H1 (cell line): Measurements from ENCODE around the gene CSAD. TPM values are rescaled to one million over a fixed set of nuclear protein-coding genes. Genes with fewer than 3 reads are reported as not detected.

ENCODE experiments used
- CTCF ChIA-PET: fragments of 300-600 bp; sonication (Branson Sonifier 250); formaldehyde crosslinking; loops from one replicate; lab custom pipeline; 2021; ENCODE audit not compliant: partially characterized antibody; lab: Charles Lee
- POLR2A ChIA-PET: fragments of 300-600 bp; sonication (Branson Sonifier 250); formaldehyde crosslinking; loops from one replicate; lab custom pipeline; 2021; ENCODE audit warnings: inconsistent platforms; ENCODE audit not compliant: partially characterized antibody; lab: Charles Lee
- DNase-seq, 2 experiments: peaks; one replicate each; pipeline versions ENCODE4 v3.0.0 to v3.0.0-alpha.2; 2010 to 2022; ENCODE audit warnings: low spot score in 2 of 2, low read depth in 1 of 2, mixed read lengths in 1 of 2
- FAIRE-seq: peaks from 2 replicates; lab custom pipeline; 2011; peaks lifted over from hg19 to GRCh38; lab: Jason Lieb, UNC
- H2AFZ ChIP-seq: 2 replicates; pipeline ENCODE4 v1.8.1; 2012; ENCODE audit warnings: low read length, inconsistent platforms
- H2AK5ac ChIP-seq: 2 replicates; pipeline ENCODE4 v1.6.1; 2013; ENCODE audit warnings: low read depth, low read length
- H2BK120ac ChIP-seq: replicated peaks from 2 replicates; pipeline ENCODE3; 2013; ENCODE audit warnings: low read depth, low read length, inconsistent platforms
- H2BK12ac ChIP-seq: 2 replicates; pipeline ENCODE4 v1.6.1; 2013; ENCODE audit warnings: low read depth, low read length
- H2BK15ac ChIP-seq: 2 replicates; pipeline ENCODE4 v1.6.1; 2013; ENCODE audit warnings: low read length
- H2BK20ac ChIP-seq: 2 replicates; pipeline ENCODE4 v1.6.1; 2013; ENCODE audit warnings: low read length
- H2BK5ac ChIP-seq: 2 replicates; pipeline ENCODE4 v1.6.1; 2013; ENCODE audit warnings: low read depth, low read length
- H3K14ac ChIP-seq: 2 replicates; pipeline ENCODE4 v1.6.1; 2013; ENCODE audit warnings: inconsistent platforms; ENCODE audit not compliant: insufficient read length
- H3K18ac ChIP-seq: 2 replicates; pipeline ENCODE4 v1.6.1; 2013; ENCODE audit warnings: low read length; ENCODE audit errors: extremely low read depth
- H3K23ac ChIP-seq: 2 replicates; pipeline ENCODE4 v1.6.1; 2013; ENCODE audit warnings: inconsistent platforms; ENCODE audit not compliant: insufficient read length
- H3K23me2 ChIP-seq: 2 replicates; pipeline ENCODE4 v1.6.1; 2013; ENCODE audit warnings: low read depth, low read length
- H3K27ac ChIP-seq: 2 replicates; pipeline ENCODE4 v1.6.1; 2011; ENCODE audit warnings: low read depth, low read length, inconsistent platforms
- H3K27me3 ChIP-seq, 4 experiments: replicated peaks in 1 of 4; 1 replicate in 1 of 4; 2 replicates in 3 of 4; pipeline versions ENCODE4 v1.6.1 to v1.8.1; 2011 to 2013; ENCODE audit warnings: low read length in 3 of 4, mild to moderate bottlenecking in 3 of 4, inconsistent platforms in 2 of 4, mixed read lengths in 2 of 4, moderate library complexity in 1 of 4; ENCODE audit not compliant: control insufficient read depth in 3 of 4, insufficient read depth in 3 of 4; ENCODE audit errors: extremely low read depth in 1 of 4
- H3K36me3 ChIP-seq, 4 experiments: 2 replicates each; pipeline versions ENCODE4 v1.6.1 to v1.8.1; 2011 to 2013; ENCODE audit warnings: mild to moderate bottlenecking in 4 of 4, low read length in 3 of 4, moderate library complexity in 2 of 4, control low read depth in 1 of 4, inconsistent platforms in 1 of 4; ENCODE audit not compliant: insufficient read depth in 4 of 4, control insufficient read depth in 2 of 4
- H3K4ac ChIP-seq: replicated peaks from 2 replicates; pipeline ENCODE3; 2013; ENCODE audit warnings: low read length, low read depth, mixed read lengths, inconsistent platforms; ENCODE audit not compliant: insufficient read length
- H3K4me1 ChIP-seq, 4 experiments: replicated peaks in 1 of 4; 1 replicate in 1 of 4; 2 replicates in 3 of 4; pipeline versions ENCODE4 v1.6.1 to v1.8.1; 2011 to 2013; ENCODE audit warnings: low read length in 3 of 4, inconsistent platforms in 2 of 4, mixed read lengths in 1 of 4; ENCODE audit not compliant: insufficient read depth in 4 of 4, control insufficient read depth in 3 of 4
- H3K4me2 ChIP-seq, 2 experiments: 2 replicates each; pipeline versions ENCODE4 v1.6.1 to v1.8.1; 2011 to 2013; ENCODE audit warnings: low read depth in 2 of 2, low read length in 2 of 2, control low read depth in 1 of 2, inconsistent platforms in 1 of 2, mild to moderate bottlenecking in 1 of 2; ENCODE audit not compliant: insufficient read depth in 1 of 2
- H3K4me3 ChIP-seq, 4 experiments: fragments of 200-600, 300-600 bp in 1 of 4; sonication (generic), shearing (Covaris generic), sonication (Bioruptor Twin) in 1 of 4; 2 replicates each; pipeline versions ENCODE4 v1.5.1 to v1.8.1; 2011 to 2016; ENCODE audit warnings: low read length in 4 of 4, low read depth in 3 of 4, control low read depth in 2 of 4, inconsistent platforms in 2 of 4, mild to moderate bottlenecking in 2 of 4, mixed read lengths in 1 of 4, moderate library complexity in 1 of 4; ENCODE audit not compliant: insufficient read depth in 2 of 4; ENCODE audit errors: extremely low read depth in 1 of 4
- H3K56ac ChIP-seq: replicated peaks from 2 replicates; pipeline ENCODE3; 2013; ENCODE audit warnings: low read depth, mild to moderate bottlenecking, mixed read lengths, low read length, inconsistent platforms; ENCODE audit not compliant: insufficient read length
- H3K79me1 ChIP-seq: 2 replicates; pipeline ENCODE4 v1.6.1; 2013; ENCODE audit warnings: low read depth, low read length, control low read depth
- H3K79me2 ChIP-seq, 2 experiments: 2 replicates each; pipeline versions ENCODE4 v1.6.1 to v1.8.1; 2012 to 2013; ENCODE audit warnings: low read length in 2 of 2, mild to moderate bottlenecking in 2 of 2, inconsistent platforms in 1 of 2; ENCODE audit not compliant: insufficient read depth in 2 of 2, control insufficient read depth in 1 of 2
- H3K9ac ChIP-seq, 4 experiments: replicated peaks in 1 of 4; 1 replicate in 1 of 4; 2 replicates in 3 of 4; pipeline versions ENCODE4 v1.6.1 to v1.8.1; 2011 to 2013; ENCODE audit warnings: low read depth in 3 of 4, low read length in 3 of 4, control low read depth in 2 of 4, mild to moderate bottlenecking in 2 of 4, moderate library complexity in 2 of 4, inconsistent platforms in 1 of 4; ENCODE audit errors: extremely low read depth in 1 of 4
- H3K9me3 ChIP-seq, 2 experiments: 2 replicates each; pipeline versions ENCODE4 v1.6.1 to v1.8.1; 2012 to 2013; ENCODE audit warnings: mild to moderate bottlenecking in 2 of 2, moderate library complexity in 2 of 2, control low read depth in 1 of 2, inconsistent platforms in 1 of 2, low read depth in 1 of 2, low read length in 1 of 2, mixed read lengths in 1 of 2; ENCODE audit not compliant: insufficient read depth in 2 of 2
- H4K20me1 ChIP-seq, 2 experiments: replicated peaks in 1 of 2; 2 replicates each; pipeline versions ENCODE3 to v1.8.1; 2011 to 2013; ENCODE audit warnings: inconsistent platforms in 2 of 2, low read length in 2 of 2, mild to moderate bottlenecking in 1 of 2; ENCODE audit not compliant: insufficient read depth in 2 of 2, control insufficient read depth in 1 of 2
- H4K5ac ChIP-seq: 2 replicates; pipeline ENCODE4 v1.6.1; 2013; ENCODE audit warnings: low read length, low read depth, mixed read lengths, inconsistent platforms; ENCODE audit not compliant: insufficient read length
- H4K8ac ChIP-seq: 2 replicates; pipeline ENCODE4 v1.8.0; 2013; ENCODE audit warnings: mild to moderate bottlenecking, moderate library complexity, low read length, inconsistent platforms; ENCODE audit not compliant: insufficient read depth; ENCODE audit errors: extremely low read depth
- H4K91ac ChIP-seq: replicated peaks from 2 replicates; pipeline ENCODE3; 2013; ENCODE audit warnings: low read length, mixed read lengths, inconsistent platforms; ENCODE audit not compliant: insufficient read length
- ATF2 ChIP-seq: IDR thresholded peaks from 2 replicates; pipeline ENCODE4 v1.6.1; 2012; ENCODE audit warnings: low read length, inconsistent platforms
- BCL11A ChIP-seq, 2 experiments: IDR thresholded peaks; one replicate each; pipeline ENCODE4 v1.6.1; 2011; ENCODE audit warnings: low read depth in 2 of 2, low read length in 2 of 2, mild to moderate bottlenecking in 2 of 2
- CEBPB ChIP-seq: IDR thresholded peaks from 2 replicates; pipeline ENCODE4 v1.6.1; 2012; ENCODE audit warnings: low read depth, low read length
- CTCF ChIP-seq, 3 experiments: IDR thresholded peaks; 1 replicate in 2 of 3; 2 replicates in 1 of 3; pipeline versions ENCODE4 v1.5.1 to v1.6.1; 2011; ENCODE audit warnings: low read length in 3 of 3, mild to moderate bottlenecking in 3 of 3, inconsistent platforms in 2 of 3, low read depth in 1 of 3, moderate library complexity in 1 of 3; ENCODE audit not compliant: insufficient read depth in 1 of 3; ENCODE audit errors: control extremely low read depth in 1 of 3
- GABPA ChIP-seq: IDR thresholded peaks from 2 replicates; pipeline ENCODE4 v1.6.1; 2011; ENCODE audit warnings: mild to moderate bottlenecking, low read length, moderate library complexity, borderline replicate concordance; ENCODE audit not compliant: insufficient read depth
- POLR2A ChIP-seq, 2 experiments: IDR thresholded peaks; 1 replicate in 1 of 2; 2 replicates in 1 of 2; pipeline ENCODE4 v1.6.1; 2011; ENCODE audit warnings: low read depth in 2 of 2, low read length in 2 of 2, mild to moderate bottlenecking in 2 of 2; ENCODE audit errors: control extremely low read depth in 1 of 2
- SP4 ChIP-seq: IDR thresholded peaks from 2 replicates; pipeline ENCODE4 v1.6.1; 2012; ENCODE audit warnings: low read length, inconsistent platforms
- SUZ12 ChIP-seq: fragments of 200-600 bp; sonication (generic); IDR thresholded peaks from 2 replicates; pipeline ENCODE4 v1.6.1; 2012; ENCODE audit warnings: mild to moderate bottlenecking, inconsistent platforms, low read length, moderate library complexity, mixed read lengths
- ZNF274 ChIP-seq: IDR thresholded peaks from 2 replicates; pipeline ENCODE4 v1.7.0; 2012; ENCODE audit warnings: low read length, borderline replicate concordance; ENCODE audit errors: extremely low read depth
- WGBS, 2 experiments: shearing (Covaris generic) in 1 of 2; methylation state at CpG; one replicate each; pipeline versions ENCODE4 v1.1.6 to v1.1.7; 2013 to 2015; ENCODE audit warnings: low lambda C conversion rate in 2 of 2, mixed read lengths in 2 of 2, inconsistent platforms in 1 of 2, low coverage in 1 of 2, missing lambda C conversion rate in 1 of 2; ENCODE audit not compliant: insufficient replicate concordance in 2 of 2, insufficient coverage in 1 of 2, insufficient read length in 1 of 2; ENCODE audit errors: extremely low coverage in 1 of 2, missing lambda C conversion rate in 1 of 2; 5-methylcytosine and 5-hydroxymethylcytosine counted together
- polyA plus RNA-seq, 7 experiments: library from polyadenylated mRNA; depleted of rRNA in 3 of 7; stranded (reverse) in 5 of 7; unstranded in 2 of 7; fragments of >200 nt in 5 of 7; fragments of 200-250 nt in 2 of 7; gene quantifications; 1 replicate in 5 of 7; 2 replicates in 1 of 7; 4 replicates in 1 of 7; pipeline versions ENCODE4 v1.2.1 to v1.2.3, GENCODE V29; 2011 to 2013; ENCODE audit warnings: missing spikeins in 2 of 7, mixed read lengths in 2 of 7
- total RNA-seq: library from RNA; stranded (reverse); fragmentation: NEBNext Ultra II Directional; extraction: Animal tissue kit (Norgen Biotek cat#: 25700); gene quantifications from 2 replicates; pipeline ENCODE4 v1.2.1, GENCODE V29; 2021

The CSAD gene
- total and polyA plus RNA-seq, 2 of the 8 experiments (the other 6 are each of a cell fraction or from before 2014, with no cell fraction given): 8.8 to 11.3 TPM

- Histone ChIP-seq H3K27ac (no peak overlapping the region), H2BK5ac (no peak overlapping the region)
- CTCF ChIA-PET: interaction anchor here (0.8 to 7.7 kb wide), 7 partner anchors 8 to 96 kb away, joined by 3 to 99 read pairs (median 5); partner anchors contain the start of genes CSAD and ZNF740
Observed at GRCh38 chr12:53193040-53193439, 12.3 kb upstream of the CSAD start.

More at GRCh38 chr12:53193040-53193439, 12.3 kb upstream of the CSAD start:
- Histone ChIP-seq H3K4me2 (no peak overlapping the region), H3K4ac (no peak overlapping the region), H4K5ac (no peak overlapping the region), H2BK12ac (no peak overlapping the region), H3K4me1 (peaks cover 0 to 6% (median 3%) of the 10 kb centered on the region in 4 experiments; a peak in 5 of 7 replicates), H4K91ac (no peak overlapping the region), H3K9me3 (no peaks in the 10 kb centered on the region), H2BK20ac (no peak overlapping the region), H3K36me3 (peaks cover 0 to 5% (median under 1%) of the 10 kb centered on the region in 4 experiments; a peak in 3 of 8 replicates), H2AFZ (no peak overlapping the region), H3K27me3 (peaks cover 2 to 27% (median 10%) of the 10 kb centered on the region in 4 experiments), H2AK5ac (no peak overlapping the region), H3K23ac (no peak overlapping the region), H3K9ac (no peak overlapping the region), H4K8ac (peak overlapping the region; percentile 29; the same call in 1 of the 2 replicates), H2BK15ac (no peak overlapping the region), H3K79me1 (no peaks in the 10 kb centered on the region), H3K23me2 (peaks cover 2% of the 10 kb centered on the region; the same call in 1 of the 2 replicates), H3K79me2 (no peaks in the 10 kb centered on the region), H3K4me3 (no peak overlapping the region), H4K20me1 (peaks cover 2 to 9% of the 10 kb centered on the region in 2 experiments)
- POLR2A ChIA-PET: interaction anchor here (0.8 to 2.0 kb wide), 10 partner anchors 12 to 308 kb away, joined by 3 to 7 read pairs (median 3); partner anchors contain the start of genes AAAS, IGFBP6 and TARBP2
- no peak for DNase-seq
- FAIRE-seq: no peak
- no peak for TF ChIP-seq ATF2
- no peak for TF ChIP-seq GABPA
- TF ChIP-seq CEBPB: no peak
- TF ChIP-seq BCL11A (IDR thresholded peaks at IDR 0.05; ENCODE audit: low read depth in 2 of 2, low read length in 2 of 2): no peak
- no peak for TF ChIP-seq POLR2A (IDR thresholded peaks at IDR 0.05; ENCODE audit: control extremely low read depth in 1 of 2, low read depth in 2 of 2, low read length in 2 of 2)
- no peak for TF ChIP-seq SP4
- no peak for TF ChIP-seq SUZ12
- TF ChIP-seq CTCF (IDR thresholded peaks at IDR 0.05; ENCODE audit: control extremely low read depth in 1 of 3, insufficient read depth in 1 of 3, low read depth in 1 of 3, low read length in 3 of 3): no peak
- TF ChIP-seq ZNF274: no peak
- TF ChIP-seq, all 59 proteins: peak for 0
- WGBS, 2 experiments: 95% methylated on average over 9 of the region's 9 CpGs; no CpG with 5 or more reads in 1 of the 2 experiments
- H3K14ac ChIP-seq: no peak overlapping the region
- H3K56ac ChIP-seq: no peak overlapping the region
- H3K18ac ChIP-seq: no peak overlapping the region
- H2BK120ac ChIP-seq: no peak overlapping the region
